RCC 7860 (cell line): ENCODE data around the gene TBCCD1.

Source experiments
- DNase-seq: peaks from one replicate; pipeline ENCODE4 v3.0.0-alpha.2; 2015; ENCODE audit warnings: low spot score
- FAIRE-seq: peaks from 2 replicates; lab custom pipeline; 2012; peaks lifted over from hg19 to GRCh38; lab: Jason Lieb, UNC

Gene TBCCD1

DNA sequence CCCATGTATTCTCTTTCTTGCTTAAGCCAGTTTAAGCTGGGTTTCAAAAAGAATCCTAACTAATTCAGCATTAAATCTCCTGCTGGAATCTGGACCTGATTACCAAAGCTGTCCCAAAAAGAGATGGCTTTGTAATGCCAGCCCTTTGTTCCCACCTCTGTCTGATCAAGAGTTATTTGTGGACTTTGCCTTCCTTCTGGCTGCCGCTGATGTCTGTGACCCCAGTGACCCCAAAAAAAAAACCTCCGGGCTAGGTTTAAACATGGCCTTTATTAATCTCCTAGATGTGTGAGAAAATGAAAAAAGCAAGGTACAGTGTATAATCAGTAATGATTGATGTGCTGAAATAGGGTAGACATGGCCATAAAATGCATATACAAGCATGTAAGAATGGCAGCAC is 43.7 kb downstream of the TBCCD1 start:
- no peak for DNase-seq
- no peak for FAIRE-seq

DNA sequence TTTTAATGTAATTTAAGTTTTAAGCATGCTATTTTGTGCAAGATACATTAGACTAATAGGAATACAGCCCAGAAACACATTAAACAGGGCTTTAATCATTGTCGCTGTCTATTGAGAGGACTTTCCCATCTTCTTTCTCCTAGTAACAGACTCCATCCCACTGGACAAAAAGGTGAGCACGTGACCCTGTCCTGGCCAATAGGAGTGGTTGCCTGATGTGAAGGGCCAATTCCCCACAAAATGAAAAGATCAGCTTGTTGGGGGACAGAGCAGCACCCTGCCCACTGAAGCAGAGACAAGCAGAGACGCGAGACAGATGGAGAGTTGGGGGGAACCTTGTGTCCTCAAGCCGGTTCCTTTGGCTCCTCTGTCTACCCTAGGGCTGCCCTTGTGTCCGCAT is 44.1 kb downstream of the TBCCD1 start:
- no peak for FAIRE-seq
- no peak for DNase-seq

DNA sequence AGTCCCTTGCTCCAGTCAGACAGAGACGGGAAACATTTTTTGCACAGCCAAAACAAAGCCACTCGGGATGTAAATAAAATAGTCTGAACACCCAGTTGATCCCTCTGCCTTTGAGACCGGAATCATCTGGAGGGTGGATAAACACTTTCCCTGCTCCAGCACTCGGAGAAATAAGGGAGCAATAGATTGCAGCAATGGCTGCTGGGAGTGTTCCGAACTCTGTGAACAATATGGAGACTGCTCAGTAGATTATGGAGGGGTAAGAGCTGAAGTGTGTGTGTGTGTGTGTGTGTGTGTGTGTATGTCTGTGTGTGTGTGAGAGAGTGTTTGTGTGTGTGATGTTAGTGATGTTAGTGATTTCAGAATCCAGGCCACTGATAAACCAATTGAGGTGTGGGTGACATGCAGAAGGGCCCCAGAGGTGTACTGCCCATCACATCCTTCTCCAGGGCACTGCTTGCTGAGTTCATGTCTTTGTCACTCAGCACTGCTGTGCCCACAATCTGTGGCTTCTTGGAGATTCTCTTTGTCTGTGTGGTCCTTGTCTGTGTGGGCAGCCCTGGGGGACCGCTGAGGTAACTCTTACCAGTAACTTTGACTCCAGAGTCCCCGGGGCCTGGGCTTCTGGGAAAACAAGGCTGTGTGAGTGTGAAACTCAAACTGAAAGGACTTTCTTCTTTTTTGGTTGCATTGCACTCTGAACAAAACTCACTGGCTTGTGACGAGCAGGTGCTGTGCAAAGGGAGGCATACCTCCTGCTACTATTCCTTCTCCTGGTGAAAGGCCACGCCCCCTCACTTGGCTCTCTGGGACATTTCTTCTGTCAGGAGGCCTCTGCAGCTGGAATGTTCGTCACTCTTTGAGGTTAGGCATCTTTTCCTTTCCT is 45.9 kb downstream of the TBCCD1 start:
- FAIRE-seq (no peak), DNase-seq (no peak)

DNA sequence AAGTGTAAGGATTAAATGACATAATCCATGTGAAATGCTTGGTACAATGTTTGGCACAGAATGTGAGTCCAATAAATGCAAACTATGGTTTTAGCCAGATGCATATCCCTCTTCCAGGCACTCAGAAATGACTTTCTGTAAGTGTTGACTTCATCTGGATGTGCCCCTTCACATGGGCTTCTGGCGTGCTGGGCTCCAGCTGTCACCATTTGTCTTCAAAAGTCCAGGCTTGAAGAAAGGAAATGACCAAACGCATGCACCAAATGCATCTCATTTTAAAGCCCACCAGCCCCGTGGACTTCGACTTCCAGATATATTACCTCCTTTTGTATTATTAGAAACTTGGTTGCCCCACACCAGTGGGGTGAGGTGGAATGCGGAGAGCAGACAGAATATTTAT is 46.7 kb downstream of the TBCCD1 start:
- no peak for FAIRE-seq
- DNase-seq: no peak

DNA sequence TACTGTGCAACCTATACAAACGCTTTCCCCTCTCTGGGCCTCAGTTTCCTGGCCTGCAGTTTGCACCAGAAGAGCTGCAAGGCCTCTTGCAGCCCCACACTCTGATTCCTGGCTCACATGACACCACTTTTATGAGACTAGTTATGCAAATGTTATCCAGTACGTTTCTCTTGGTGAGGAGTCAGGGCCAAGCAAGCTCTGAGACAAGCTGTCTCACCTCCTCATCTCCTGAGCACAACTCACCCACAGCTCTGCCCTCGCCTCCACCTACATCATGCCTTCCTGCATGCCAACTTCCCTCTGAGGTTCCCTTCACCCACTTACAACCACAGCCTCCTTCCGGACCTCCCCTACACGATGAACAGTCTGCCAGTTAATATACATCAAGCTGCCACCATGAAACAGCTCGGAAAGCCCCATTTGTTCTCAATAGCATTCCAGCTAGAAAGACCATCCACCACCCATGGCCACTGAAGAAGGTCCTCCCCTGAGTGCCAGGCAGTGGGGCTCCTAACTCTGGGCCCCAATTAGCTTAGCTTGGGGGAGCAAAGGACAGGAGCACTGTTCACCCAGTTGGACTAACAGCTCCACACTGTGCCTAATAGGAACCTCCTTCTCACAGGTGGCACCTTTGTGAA is 48.0 kb downstream of the TBCCD1 start:
- no peak for DNase-seq
- no peak for FAIRE-seq

DNA sequence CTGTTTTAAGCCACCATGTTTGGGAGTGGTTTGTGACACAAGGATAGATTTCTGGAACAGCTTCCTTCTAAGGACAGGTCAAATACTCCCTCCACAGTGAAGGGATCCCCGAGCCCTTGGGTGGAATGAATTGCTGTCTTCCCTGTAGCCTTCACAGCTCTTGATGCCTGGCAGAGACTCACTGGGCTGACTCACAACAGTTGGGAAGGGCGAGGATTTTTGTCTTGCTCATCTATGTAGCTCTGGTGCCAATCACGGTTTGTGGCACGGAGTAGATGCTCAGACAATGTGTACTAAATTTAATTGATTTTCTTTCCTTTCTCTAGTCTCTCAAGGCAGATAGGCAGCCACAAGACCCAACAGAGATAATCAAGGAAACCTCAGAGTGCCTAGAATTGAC is 49.9 kb downstream of the TBCCD1 start:
- FAIRE-seq: no peak
- no peak for DNase-seq

DNA sequence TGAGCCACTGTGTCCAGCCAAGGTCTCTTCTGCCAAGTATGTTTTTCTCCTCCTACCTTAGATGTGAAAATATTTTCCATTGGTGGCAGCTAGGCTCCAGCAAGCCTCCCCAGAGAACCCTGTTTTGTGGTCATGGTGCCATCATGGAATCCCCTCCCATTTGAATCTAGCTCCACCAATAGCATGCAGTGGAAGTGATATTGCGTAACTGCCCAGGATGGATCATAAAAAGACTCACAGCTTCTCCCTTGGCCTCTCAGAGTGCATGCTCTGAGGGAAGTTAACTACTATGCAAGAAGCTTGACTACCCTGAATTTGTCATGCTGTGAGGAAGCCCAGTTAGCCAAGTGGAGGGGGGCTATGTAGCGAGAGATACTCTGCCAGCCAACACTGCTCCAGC is 50.5 kb downstream of the TBCCD1 start:
- FAIRE-seq (no peak), DNase-seq (no peak)

DNA sequence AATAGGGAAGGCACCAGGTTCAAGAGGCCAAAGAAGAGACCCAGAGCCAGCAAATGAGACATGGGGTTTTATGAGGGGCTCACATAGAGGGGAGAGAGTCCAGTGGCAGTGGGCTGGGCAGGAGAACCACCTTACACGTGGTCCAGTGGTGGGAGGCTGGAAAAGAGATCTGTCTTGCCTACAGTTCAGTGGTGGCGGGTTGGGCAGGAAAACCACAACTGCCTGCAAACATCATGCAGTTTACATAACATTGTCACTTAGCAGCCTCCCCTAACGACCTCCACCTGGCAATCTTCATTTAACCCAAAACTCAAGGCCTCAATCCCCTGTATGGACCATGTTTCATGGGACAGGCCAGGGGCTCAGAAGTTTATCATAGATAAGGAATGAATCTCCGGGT is 52.0 kb downstream of the TBCCD1 start:
- DNase-seq (no peak), FAIRE-seq (no peak)

DNA sequence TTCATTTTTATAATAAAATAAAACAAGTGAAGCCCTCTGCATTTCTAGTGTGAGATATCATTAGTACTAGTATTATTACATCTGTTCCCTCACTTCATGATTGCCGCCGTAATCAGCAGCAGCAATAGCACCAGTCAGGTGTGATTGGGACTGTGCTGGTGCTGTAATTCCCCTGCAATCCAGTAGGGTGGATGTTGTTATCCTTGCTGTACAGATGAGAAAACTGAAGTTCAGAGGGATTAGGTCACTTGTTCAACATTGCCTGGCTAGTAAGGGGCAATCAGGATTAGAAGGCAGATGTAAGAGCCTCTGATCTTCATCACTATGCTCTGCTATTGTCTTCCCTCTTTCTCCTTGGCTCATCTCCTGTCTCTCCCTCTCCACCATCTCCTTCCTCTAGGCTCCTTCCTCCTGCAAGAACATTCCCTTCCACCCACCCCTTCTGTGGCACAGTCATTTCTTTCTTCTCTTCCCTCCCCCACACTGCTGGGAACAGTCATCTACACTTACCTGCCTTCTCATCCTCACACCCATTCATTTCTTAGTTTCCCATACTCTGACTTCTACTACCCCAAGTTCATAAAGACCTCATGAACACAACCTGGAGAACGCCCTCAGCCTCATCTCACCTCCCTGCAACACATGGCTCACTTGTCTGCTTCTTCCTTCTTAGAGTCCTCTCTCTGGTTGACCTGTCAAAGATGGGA is 52.7 kb downstream of the TBCCD1 start:
- FAIRE-seq (no peak), DNase-seq (no peak)

DNA sequence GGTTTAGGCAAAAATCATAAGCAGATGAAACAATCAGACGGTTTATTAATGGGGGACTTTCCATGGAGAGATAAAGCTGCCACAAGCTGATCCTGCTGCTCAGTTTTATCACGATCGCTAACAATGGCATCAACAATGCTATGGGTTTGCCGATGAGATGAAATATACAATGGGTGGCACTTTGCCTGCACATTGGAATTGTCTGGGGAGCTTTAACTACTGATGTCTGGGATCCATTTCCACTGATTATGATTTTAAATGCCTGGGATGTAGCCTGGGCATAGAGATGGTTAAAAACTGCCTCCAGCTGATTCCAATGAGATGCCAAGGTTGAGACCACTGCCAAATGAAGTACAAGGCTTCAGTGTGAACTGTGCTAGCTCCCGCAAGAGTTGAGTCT is 53.8 kb downstream of the TBCCD1 start:
- DNase-seq: no peak
- FAIRE-seq: no peak

DNA sequence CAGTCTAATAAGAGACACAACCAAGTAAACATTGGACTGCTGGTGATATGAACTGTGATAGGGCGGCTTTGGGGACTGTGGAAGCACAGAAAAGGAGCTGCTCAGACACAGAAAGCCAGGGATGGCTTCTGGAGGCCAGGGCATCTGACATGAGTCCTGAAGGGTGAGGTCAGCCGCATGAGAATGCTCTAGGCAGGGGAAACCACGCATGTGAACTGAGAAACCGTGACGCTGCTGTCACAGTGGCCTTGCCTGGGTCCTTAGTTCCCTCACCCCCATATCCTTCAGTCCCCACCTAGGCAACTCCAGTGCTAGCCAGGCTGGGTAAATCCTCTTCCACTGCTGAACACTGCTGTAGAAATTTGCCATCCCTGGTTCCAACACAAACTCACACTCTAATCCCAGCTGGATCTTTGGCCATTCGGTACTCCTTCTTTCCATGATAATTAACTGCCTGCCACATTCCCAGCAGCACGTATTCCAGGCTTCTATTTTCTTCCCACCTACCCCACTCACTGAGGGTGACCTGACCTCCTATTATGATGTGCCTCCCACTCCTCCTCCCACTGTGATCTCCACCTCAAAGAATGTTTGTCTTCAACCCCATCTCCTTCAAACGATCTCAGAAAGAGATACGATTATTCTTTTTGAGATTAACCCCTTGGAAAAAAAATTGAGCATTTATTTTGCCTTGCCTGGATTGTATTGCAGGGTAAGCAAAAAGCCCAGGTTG is 54.4 kb downstream of the TBCCD1 start:
- FAIRE-seq (no peak), DNase-seq (no peak)

DNA sequence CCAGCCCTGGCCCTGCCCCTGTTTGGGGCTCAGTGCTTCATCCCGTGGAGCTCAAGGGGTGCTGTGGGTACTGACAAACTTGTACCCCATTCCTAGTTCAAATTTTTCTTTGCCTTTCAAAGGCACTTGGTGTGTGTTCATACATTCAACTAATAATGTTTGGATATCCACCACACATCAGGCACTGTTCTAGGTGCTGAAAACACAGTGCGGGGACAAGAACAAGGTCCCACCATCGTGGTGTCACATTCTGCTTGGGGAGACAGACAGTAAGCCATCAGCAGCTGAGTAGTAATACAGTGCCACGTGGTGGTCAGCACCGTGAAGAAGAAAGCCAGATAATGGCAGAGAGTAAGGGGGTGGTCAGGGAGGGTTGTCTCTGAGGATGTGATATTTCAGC is 55.4 kb downstream of the TBCCD1 start:
- DNase-seq (no peak), FAIRE-seq (no peak)

DNA sequence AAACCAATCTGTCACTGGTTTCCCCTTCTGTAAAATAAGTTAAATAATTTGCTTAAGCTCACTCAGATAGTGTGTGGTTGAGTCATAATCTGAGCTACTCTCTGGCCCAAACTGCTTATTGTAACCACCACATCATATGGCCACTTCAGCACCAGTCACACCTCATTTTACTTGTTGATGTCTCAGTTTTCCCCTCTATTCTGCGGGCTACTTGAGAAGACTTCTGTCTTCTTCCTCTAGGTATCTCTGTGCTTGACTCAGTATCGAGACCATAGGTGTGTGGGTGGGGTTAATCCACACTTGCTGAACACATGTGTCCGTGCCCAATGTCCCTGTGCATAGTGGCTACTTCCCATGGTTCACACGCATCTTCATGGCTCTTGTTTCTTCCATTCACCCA is 55.9 kb downstream of the TBCCD1 start:
- DNase-seq: no peak

DNA sequence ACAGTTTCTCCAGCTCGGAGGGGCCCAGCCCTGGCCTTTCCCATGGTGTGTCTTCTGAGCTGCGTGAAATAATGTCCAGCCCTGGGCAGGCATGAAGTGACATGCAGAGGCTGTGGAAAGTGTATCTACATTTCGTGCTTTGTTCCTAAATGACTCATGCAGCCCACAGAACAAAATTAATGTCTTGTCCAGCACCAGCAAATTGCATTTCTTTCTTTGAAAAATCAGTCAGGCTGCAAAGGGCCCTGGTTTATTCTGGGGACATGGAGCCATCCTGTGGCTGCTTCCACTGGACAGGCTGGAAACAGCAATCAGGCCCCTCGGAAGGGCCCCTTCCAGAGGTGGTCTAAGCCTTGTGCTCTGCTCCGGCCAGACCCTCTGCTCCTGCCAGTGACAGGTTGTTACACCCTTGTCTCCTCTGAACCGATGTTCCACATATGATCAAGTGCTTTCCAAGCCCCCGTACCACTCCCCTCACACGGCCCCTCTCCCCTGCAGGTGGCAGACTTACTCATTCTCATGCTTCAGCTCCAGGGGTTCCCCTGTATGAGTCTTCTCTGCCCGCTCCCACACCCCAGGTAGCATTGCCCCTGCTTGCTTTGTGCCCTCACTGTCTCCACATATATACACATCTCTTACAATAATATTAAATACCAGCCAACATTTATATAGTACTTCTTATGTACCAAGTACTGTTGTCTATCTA is 56.6 kb downstream of the TBCCD1 start:
- FAIRE-seq (no peak), DNase-seq (no peak)

More for the DNA sequence above, 55.9 kb downstream of the TBCCD1 start:
- FAIRE-seq: no peak

DNA sequence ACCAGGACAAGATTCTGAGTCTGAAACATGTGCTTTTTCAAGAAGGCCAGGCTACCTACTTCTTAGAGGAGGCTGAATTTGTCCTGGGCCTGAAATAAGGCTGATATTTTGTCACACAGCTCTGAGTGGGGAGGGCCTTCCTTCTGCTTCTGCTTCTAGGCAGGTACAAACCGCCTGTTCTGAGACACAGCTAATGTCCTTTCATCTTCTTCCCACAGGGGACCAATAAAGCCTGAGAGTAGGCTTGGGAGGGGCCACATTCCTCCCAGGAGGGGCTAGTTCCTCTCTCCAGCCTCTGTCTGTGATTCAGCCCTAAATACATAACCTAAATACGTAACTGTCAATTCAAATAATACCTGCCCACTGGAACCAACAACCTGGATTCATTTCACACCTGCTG is 57.7 kb downstream of the TBCCD1 start:
- DNase-seq (no peak), FAIRE-seq (no peak)

DNA sequence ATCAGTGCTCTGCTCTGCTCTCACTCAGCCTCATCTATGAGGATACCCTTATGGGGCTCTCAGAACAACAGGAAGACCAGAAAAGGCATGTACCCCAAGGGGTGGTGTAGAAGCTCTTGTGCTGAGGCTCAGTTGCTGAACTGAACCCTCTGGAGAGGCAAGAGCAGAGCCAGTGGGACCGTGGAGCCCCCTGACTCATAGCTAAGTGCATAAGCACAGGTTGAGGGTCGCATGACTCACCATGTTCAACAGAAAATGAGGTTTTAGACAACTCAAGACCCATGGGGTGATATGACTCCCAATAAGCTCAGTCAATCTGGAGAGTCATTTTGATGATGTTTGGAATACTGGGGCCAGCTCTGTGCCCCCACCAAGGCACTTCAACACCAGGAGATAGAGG is 60.3 kb downstream of the TBCCD1 start:
- FAIRE-seq: no peak
- DNase-seq: no peak

DNA sequence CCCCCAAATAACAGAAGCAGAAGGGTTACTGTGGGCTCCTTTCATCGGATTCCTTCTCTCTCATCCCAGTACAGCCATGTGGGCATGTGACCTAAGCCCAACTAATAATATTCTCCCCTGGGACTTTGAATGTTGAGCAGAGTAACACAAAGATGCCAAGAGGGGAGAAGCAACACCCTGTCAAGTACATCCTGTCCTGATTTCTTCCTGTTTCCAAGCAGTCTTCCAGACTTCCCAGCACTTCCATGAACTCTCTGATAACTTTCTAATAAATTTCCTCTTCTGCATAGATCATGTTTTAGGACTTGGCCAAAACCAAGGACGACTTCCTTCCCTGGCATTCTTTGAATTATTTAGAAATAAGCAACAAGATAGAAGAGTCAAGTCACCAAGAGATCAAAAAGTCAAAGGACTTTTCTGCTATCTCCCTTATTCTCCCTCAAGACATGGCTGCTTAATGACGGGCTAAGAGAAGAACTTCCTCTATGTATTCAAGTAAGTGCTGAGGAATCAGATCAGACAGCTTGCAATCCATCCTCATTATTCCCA is 60.9 kb downstream of the TBCCD1 start:
- no peak for DNase-seq
- FAIRE-seq: no peak

DNA sequence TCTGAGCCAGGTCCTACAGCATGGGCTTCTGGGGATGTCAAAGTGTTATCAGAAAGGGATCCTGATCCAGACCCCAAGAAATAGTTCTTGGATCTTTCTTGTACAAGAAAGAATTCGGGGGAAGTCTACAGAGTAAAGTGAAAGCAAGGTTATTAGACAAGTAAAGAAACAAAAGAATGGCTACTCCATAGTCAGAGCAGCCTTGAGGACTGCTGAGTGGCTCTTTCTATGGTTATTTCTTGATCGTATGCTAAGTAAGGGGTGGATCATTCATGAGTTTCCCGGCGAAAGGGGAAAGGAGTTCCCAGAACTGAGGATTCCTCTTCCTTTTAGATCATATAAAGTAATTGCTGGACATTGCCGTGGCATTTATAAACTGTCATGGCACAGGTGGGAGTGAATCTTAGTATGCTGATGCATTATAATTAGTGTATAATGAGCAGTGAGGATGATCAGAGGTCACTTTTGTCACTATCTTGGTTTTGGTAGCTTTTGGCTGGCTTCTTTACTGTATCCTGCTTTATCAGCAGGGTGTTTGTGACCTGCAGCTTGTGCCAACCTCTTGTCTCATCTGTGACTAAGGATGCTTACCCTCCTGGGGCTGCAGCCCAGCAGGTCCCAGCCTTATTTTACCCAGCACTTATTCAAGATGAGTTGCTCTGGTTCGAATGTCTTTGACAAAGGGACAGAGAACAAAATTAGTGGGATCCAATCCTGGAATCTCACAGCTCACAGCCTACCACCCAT is 64.0 kb downstream of the TBCCD1 start:
- no peak for DNase-seq
- no peak for FAIRE-seq

DNA sequence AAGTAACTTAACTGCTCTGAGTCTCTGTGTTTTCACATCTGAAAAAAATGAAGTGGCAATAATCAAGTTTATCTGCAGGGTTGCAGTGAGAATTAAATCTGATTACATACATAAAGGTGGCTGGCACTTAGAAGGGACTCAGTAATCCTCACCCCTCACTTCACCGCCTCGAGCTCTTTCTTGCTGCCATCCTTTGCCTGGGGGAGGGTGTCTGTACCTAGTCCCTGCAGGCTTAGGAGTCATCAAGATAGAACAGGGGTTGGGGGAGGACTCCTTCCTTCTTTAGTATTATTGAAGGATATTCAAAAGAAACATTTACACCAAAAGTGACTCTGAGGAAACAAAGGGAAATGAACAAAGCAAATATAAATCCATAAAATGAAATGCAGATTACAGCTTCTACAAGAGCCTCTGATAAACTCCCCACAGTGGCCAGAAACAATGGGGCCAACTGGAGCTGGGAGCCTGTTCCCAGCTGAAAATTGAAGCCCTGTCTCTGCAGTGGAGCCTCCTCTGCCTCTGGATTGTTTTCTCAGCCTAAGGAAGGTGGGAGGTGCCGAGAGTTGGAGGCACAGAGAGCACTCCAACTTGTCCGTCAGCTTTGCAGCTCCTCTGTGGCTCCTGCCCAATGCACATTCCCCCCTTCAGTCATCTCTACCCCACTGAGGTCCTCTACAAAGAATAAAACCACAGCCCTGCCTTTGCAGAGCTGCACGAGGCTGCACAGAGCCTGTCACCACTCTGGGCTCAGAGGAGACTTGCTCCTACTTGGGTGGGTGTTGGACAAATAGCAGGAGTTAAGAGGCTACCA is 64.8 kb downstream of the TBCCD1 start:
- DNase-seq: no peak
- FAIRE-seq: no peak
